Endothelial cell of umbilical vein (primary cell): Measurements from ENCODE around the gene ZNF384. TPM values are rescaled to one million over a fixed set of nuclear protein-coding genes. Genes with fewer than 3 reads are reported as not detected.

Experiments
- BruUV-seq: library from RNA; stranded (reverse); fragments of 400-500 nt; replicated peaks from 2 replicates; lab custom pipeline; 2021; lab: Mats Ljungman, UMichigan
- CTCF ChIA-PET: fragments of 300-600, 350-600 bp; sonication (Branson Sonifier 250); formaldehyde crosslinking; loops from one replicate; lab custom pipeline; 2021; ENCODE audit warnings: antibody characterized with exemption, inconsistent platforms; lab: Charles Lee
- POLR2A ChIA-PET: fragments of 300-600, 350-600 bp; sonication (Branson Sonifier 250); formaldehyde crosslinking; loops from one replicate; lab custom pipeline; 2021; ENCODE audit warnings: antibody characterized with exemption, inconsistent platforms; lab: Charles Lee
- DNase-seq: peaks from one replicate; pipeline ENCODE4 v3.0.0-alpha.2; 2011; ENCODE audit warnings: low read depth, low spot score
- FAIRE-seq: peaks from 2 replicates; lab custom pipeline; 2011; peaks lifted over from hg19 to GRCh38; lab: Jason Lieb, UNC
- H2AFZ ChIP-seq: 2 replicates; pipeline ENCODE4 v1.6.0; 2012; ENCODE audit warnings: low read depth, low read length, control low read depth, inconsistent platforms
- H3K27ac ChIP-seq: 2 replicates; pipeline ENCODE4 v1.5.1; 2011; ENCODE audit warnings: low read depth, mild to moderate bottlenecking, control low read depth, low read length, moderate library complexity; ENCODE audit not compliant: insufficient read depth
- H3K27me3 ChIP-seq, 2 experiments: 2 replicates each; pipeline versions ENCODE4 v1.6.0 to v1.6.1; 2011; ENCODE audit warnings: low read length in 2 of 2, mixed read lengths in 1 of 2; ENCODE audit not compliant: control insufficient read depth in 2 of 2, insufficient read depth in 2 of 2
- H3K36me3 ChIP-seq, 2 experiments: 2 replicates in 1 of 2; 3 replicates in 1 of 2; pipeline ENCODE4 v1.5.1; 2011; ENCODE audit warnings: low read length in 2 of 2, mild to moderate bottlenecking in 1 of 2, moderate library complexity in 1 of 2; ENCODE audit not compliant: control insufficient read depth in 2 of 2, insufficient read depth in 2 of 2; ENCODE audit errors: extremely low read depth in 1 of 2
- H3K4me1 ChIP-seq: 3 replicates; pipeline ENCODE4 v1.5.1; 2011; ENCODE audit warnings: mild to moderate bottlenecking, low read length; ENCODE audit not compliant: control insufficient read depth, insufficient read depth; ENCODE audit errors: extremely low read depth
- H3K4me2 ChIP-seq: 2 replicates; pipeline ENCODE4 v1.6.1; 2011; ENCODE audit warnings: low read length, control low read depth, mixed read lengths; ENCODE audit not compliant: insufficient read depth
- H3K4me3 ChIP-seq, 3 experiments: fragments of 200-600 bp in 1 of 3; sonication (generic), shearing (Covaris generic) in 1 of 3; replicated peaks in 1 of 3; 2 replicates each; pipeline ENCODE4 v1.5.1; 2011 to 2016; ENCODE audit warnings: control low read depth in 3 of 3, low read length in 3 of 3, mild to moderate bottlenecking in 2 of 3, inconsistent platforms in 1 of 3, low read depth in 1 of 3, moderate library complexity in 1 of 3; ENCODE audit not compliant: insufficient read depth in 1 of 3
- H3K79me2 ChIP-seq: 2 replicates; pipeline ENCODE4 v1.6.0; 2012; ENCODE audit warnings: low read length, inconsistent platforms; ENCODE audit not compliant: control insufficient read depth, insufficient read depth
- H3K9ac ChIP-seq: replicated peaks from 2 replicates; pipeline ENCODE3; 2011; ENCODE audit warnings: low read length, control low read depth; ENCODE audit not compliant: insufficient read depth; ENCODE audit errors: extremely low read depth
- H3K9me1 ChIP-seq: replicated peaks from 3 replicates; pipeline ENCODE4 v1.6.0; 2011; ENCODE audit warnings: mild to moderate bottlenecking, low read length; ENCODE audit not compliant: control insufficient read depth, insufficient read depth; ENCODE audit errors: extremely low read depth
- H3K9me3 ChIP-seq: replicated peaks from 2 replicates; pipeline ENCODE4 v1.5.1; 2012; ENCODE audit warnings: low read length, inconsistent platforms; ENCODE audit not compliant: control insufficient read depth, insufficient read depth
- H4K20me1 ChIP-seq: replicated peaks from 2 replicates; pipeline ENCODE3; 2011; ENCODE audit warnings: mild to moderate bottlenecking, low read length; ENCODE audit not compliant: control insufficient read depth, insufficient read depth; ENCODE audit errors: extremely low read depth
- CTCF ChIP-seq, 2 donors: IDR thresholded peaks; 1 replicate in 1 of 2; 2 replicates in 1 of 2; pipeline ENCODE4 v1.5.1; 2011; ENCODE audit warnings: low read length in 2 of 2, mild to moderate bottlenecking in 2 of 2, moderate library complexity in 2 of 2, control low read depth in 1 of 2, inconsistent platforms in 1 of 2, low read depth in 1 of 2; ENCODE audit not compliant: insufficient read depth in 1 of 2; ENCODE audit errors: extremely low read depth in 1 of 2
- EZH2 ChIP-seq: IDR thresholded peaks from 2 replicates; pipeline ENCODE4 v1.6.1; 2012; ENCODE audit warnings: borderline replicate concordance, low read depth, mild to moderate bottlenecking, moderate library complexity, low read length, inconsistent platforms; ENCODE audit not compliant: severe bottlenecking
- FOS ChIP-seq: IDR thresholded peaks from 2 replicates; pipeline ENCODE4 v1.6.1; 2011; ENCODE audit warnings: mild to moderate bottlenecking, low read length, moderate library complexity, borderline replicate concordance; ENCODE audit not compliant: insufficient read depth
- GATA2 ChIP-seq: IDR thresholded peaks from 2 replicates; pipeline ENCODE4 v1.7.0; 2011; ENCODE audit warnings: low read depth, mild to moderate bottlenecking, moderate library complexity, mixed read lengths, low read length; ENCODE audit not compliant: insufficient read length, insufficient read depth
- JUN ChIP-seq: IDR thresholded peaks from 2 replicates; pipeline ENCODE4 v1.6.1; 2011; ENCODE audit warnings: borderline replicate concordance, low read depth; ENCODE audit not compliant: insufficient read length, insufficient read depth
- MAX ChIP-seq: IDR thresholded peaks from 2 replicates; pipeline ENCODE4 v1.6.1; 2011; ENCODE audit not compliant: insufficient read depth, insufficient read length
- MYC ChIP-seq: IDR thresholded peaks from one replicate; pipeline ENCODE4 v1.6.1; 2011; ENCODE audit warnings: mild to moderate bottlenecking, low read depth, low read length
- POLR2A ChIP-seq: IDR thresholded peaks from 2 replicates; pipeline ENCODE4 v1.6.1; 2012; ENCODE audit warnings: low read depth, mild to moderate bottlenecking, control low read depth, low read length
- POLR2AphosphoS5 ChIP-seq: IDR thresholded peaks from 2 replicates; pipeline ENCODE4 v1.6.1; 2012; ENCODE audit warnings: low read depth, mild to moderate bottlenecking, control low read depth, low read length, moderate library complexity; ENCODE audit not compliant: insufficient read depth
- dilution Hi-C: fragments of 300-500 bp; cut with MboI; formaldehyde crosslinking; loops from one replicate; pipeline ENCODE4 v1.15.0; 2019; ENCODE audit warnings: low sequenced_read_pairs; ENCODE audit not compliant: extremely low pct_ligation_motif_present
- intact Hi-C: fragments of 100-400 bp; cut with micrococcal nuclease; formaldehyde crosslinking; loops from one replicate; pipeline ENCODE4 v1.10.0; 2022
- polyA plus RNA-seq, 4 experiments: library from polyadenylated mRNA; depleted of rRNA in 3 of 4; stranded (reverse) in 3 of 4; unstranded in 1 of 4; fragments of >200 nt; gene quantifications; 2 replicates each; pipeline versions ENCODE4 v1.2.1 to v1.2.3, GENCODE V29; 2011 to 2012; ENCODE audit warnings: missing spikeins in 1 of 4
- total RNA-seq: library from RNA; stranded (reverse); gene quantifications from 2 replicates; pipeline ENCODE4 v1.2.3, GENCODE V29; 2021

ZNF384 gene
- total and polyA plus RNA-seq, 2 donors (not counting 3 experiments of a cell fraction or from before 2014, with no cell fraction given), result 52.8 to 58.3 TPM

GRCh38 chr12:6676962-6677361 is 12.2 kb downstream of the ZNF384 start:
- FAIRE-seq (no peak), DNase-seq (no peak)
- peaks cover 18% of the 10 kb centered on the region for H3K79me2 ChIP-seq
- no peaks in the 10 kb centered on the region for H3K4me1 ChIP-seq
- H3K9me3 ChIP-seq, result no peaks in the 10 kb centered on the region
- H3K9ac ChIP-seq, result no peak overlapping the region
- no peak for TF ChIP-seq POLR2AphosphoS5
- no peak for TF ChIP-seq EZH2
- no peak for TF ChIP-seq MYC
- TF ChIP-seq GATA2, result no peak
- no peak for TF ChIP-seq CTCF (IDR thresholded peaks at IDR 0.05; ENCODE audit: extremely low read depth in 1 of 2, insufficient read depth in 1 of 2, low read depth in 1 of 2, low read length in 2 of 2)
- no peak for TF ChIP-seq JUN
- no peak for TF ChIP-seq POLR2A
- TF ChIP-seq MAX, result no peak
- TF ChIP-seq FOS, result no peak
- H4K20me1 ChIP-seq, result no peaks in the 10 kb centered on the region
- no peak overlapping the region for H3K4me2 ChIP-seq
- POLR2A ChIA-PET, result no interaction called here
- no TSS peak for BruUV-seq
- dilution Hi-C loops (no loop called here), intact Hi-C loops (no loop called here)
- H3K4me3 ChIP-seq, result no peak overlapping the region
- peaks cover 18 to 49% of the 10 kb centered on the region in 2 experiments for H3K36me3 ChIP-seq
- CTCF ChIA-PET, result no interaction called here
- no peaks in the 10 kb centered on the region for H3K27me3 ChIP-seq
- H3K9me1 ChIP-seq, result no peaks in the 10 kb centered on the region
- no peak overlapping the region for H3K27ac ChIP-seq
- no peak overlapping the region for H2AFZ ChIP-seq
